Esophagus muscularis mucosa (tissue), 4 donors: ENCODE measurements around the gene TSTD2. TPM values are rescaled to one million over a fixed set of nuclear protein-coding genes. Genes with fewer than 3 reads are reported as not detected.

ENCODE experiments used
- DNase-seq: peaks from one replicate; pipeline ENCODE4 v3.0.0-alpha.2; 2017; ENCODE audit errors: extremely low spot score
- H3K27ac ChIP-seq, 4 donors: fragments of 200-600 bp; sonication (generic); replicated peaks in 1 of 4; 1 replicate in 3 of 4; 2 replicates in 1 of 4; pipeline ENCODE4 v1.5.1; 2016 to 2019; ENCODE audit warnings: mild to moderate bottlenecking in 1 of 4
- H3K27me3 ChIP-seq, 4 donors: fragments of 200-600 bp; sonication (generic); one replicate each; pipeline versions ENCODE4 v1.5.1 to v1.6.0; 2016 to 2019
- H3K36me3 ChIP-seq, 4 donors: fragments of 200-600 bp; sonication (generic); one replicate each; pipeline ENCODE4 v1.5.1; 2016 to 2019
- H3K4me1 ChIP-seq, 4 donors: fragments of 200-600 bp; sonication (generic); one replicate each; pipeline ENCODE4 v1.5.1; 2016 to 2019
- H3K4me3 ChIP-seq, 4 donors: fragments of 200-600 bp; sonication (generic); 1 replicate in 2 of 4; 2 replicates in 2 of 4; pipeline ENCODE4 v1.5.1; 2016 to 2019; ENCODE audit warnings: mild to moderate bottlenecking in 4 of 4, moderate library complexity in 1 of 4
- H3K9me3 ChIP-seq, 4 donors: fragments of 200-600 bp; sonication (generic); 1 replicate in 3 of 4; 2 replicates in 1 of 4; pipeline ENCODE4 v1.5.1; 2016 to 2019
- EP300 ChIP-seq: sonication (generic); formaldehyde crosslinking; IDR thresholded peaks from one replicate; pipeline ENCODE4 v1.6.1; 2017; ENCODE audit warnings: antibody characterized with exemption
- POLR2A ChIP-seq: fragments of 450-650 bp; IDR thresholded peaks from one replicate; pipeline ENCODE4 v1.6.1; 2017; ENCODE audit warnings: antibody characterized with exemption, moderate library complexity, mild to moderate bottlenecking, low read depth
- POLR2AphosphoS5 ChIP-seq, 2 donors: sonication (generic); formaldehyde crosslinking; IDR thresholded peaks; one replicate each; pipeline ENCODE4 v1.6.1; 2017; ENCODE audit warnings: antibody characterized with exemption in 2 of 2
- WGBS: methylation state at CpG from one replicate; pipeline ENCODE4 v1.1.5; 2018; 5-methylcytosine and 5-hydroxymethylcytosine counted together
- intact Hi-C: fragments of 100-400 bp; cut with DNase I; formaldehyde crosslinking; loops from one replicate; pipeline ENCODE4 v1.15.1; 2023
- total RNA-seq, 4 donors: library from RNA; depleted of rRNA; stranded (reverse); fragments of >200 nt; gene quantifications; one replicate each; pipeline versions ENCODE4 v1.1.0 to v1.2.1, GENCODE V29; 2016
- TF ChIP-seq, protein P1 (sequence below), 3 experiments: fragments of 200-600 bp in 2 of 3; fragments of 450-650 bp in 1 of 3; sonication (generic) in 2 of 3; IDR thresholded peaks; one replicate each; pipeline ENCODE4 v1.5.1; 2017 to 2019; ENCODE audit warnings: antibody characterized with exemption in 3 of 3, mild to moderate bottlenecking in 2 of 3, moderate library complexity in 1 of 3

The TSTD2 gene
- total RNA-seq, 4 donors from 2014 or later, result 22.9 to 25.3 (median 23.5) TPM

DNA sequence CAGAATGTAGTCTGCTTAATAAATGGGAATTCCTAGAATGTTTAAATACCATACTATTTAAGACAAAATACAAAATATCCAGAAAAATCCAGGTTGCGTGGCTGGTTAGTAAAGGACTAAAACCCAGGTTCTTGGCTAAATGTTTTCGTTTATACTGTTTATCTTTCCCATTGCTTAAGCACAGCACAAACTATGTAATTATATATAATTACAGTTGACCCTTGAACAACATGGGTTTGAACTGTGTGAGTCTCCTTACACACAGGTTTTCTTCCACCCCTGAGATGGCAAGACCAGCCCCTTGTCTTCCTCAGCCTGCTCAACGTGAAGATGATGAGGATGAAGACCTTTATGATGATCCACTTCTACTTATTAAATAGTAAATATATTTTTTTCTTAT is 39.2 kb upstream of the TSTD2 start:
- Histone ChIP-seq H3K36me3 (peaks cover 51 to 99% (median 88%) of the 10 kb centered on the region in 4 donors), H3K27me3 (no peaks in the 10 kb centered on the region), H3K4me3 (no peak overlapping the region), H3K9me3 (no peaks in the 10 kb centered on the region), H3K4me1 (no peaks in the 10 kb centered on the region), H3K27ac (no peak overlapping the region)
- no peak for TF ChIP-seq POLR2AphosphoS5 (IDR thresholded peaks at IDR 0.05)
- TF ChIP-seq EP300, result no peak
- intact Hi-C loops, result no loop called here
- no peak for DNase-seq
- 87% methylated on average over 3 of the region's 3 CpGs for WGBS

DNA sequence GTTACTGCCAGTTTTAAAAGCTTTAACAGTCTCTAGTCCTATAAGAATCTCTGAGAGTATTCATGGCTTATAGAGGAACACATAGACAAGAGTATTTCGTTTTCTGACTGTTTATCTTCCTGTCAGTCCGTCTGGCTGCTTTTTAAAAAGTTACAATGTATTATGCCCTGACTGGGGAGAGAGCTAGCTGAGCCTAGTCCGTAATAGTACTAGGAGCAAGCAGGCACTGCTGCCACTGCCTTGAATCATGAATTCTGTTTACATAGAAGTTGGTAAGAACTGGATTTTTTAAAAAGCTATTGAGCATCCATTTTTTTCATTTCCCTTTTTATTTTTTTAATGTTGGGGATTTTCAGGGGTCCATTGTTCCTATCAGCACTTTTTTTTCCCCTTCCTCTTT is 37.4 kb upstream of the TSTD2 start:
- H3K27ac ChIP-seq, result no peak overlapping the region
- 40% methylated on average over 3 of the region's 3 CpGs for WGBS
- DNase-seq, result no peak
- no peaks in the 10 kb centered on the region for H3K27me3 ChIP-seq
- no peak overlapping the region for H3K4me3 ChIP-seq
- no peaks in the 10 kb centered on the region for H3K9me3 ChIP-seq
- peaks cover 56 to 100% (median 97%) of the 10 kb centered on the region in 4 donors for H3K36me3 ChIP-seq
- H3K4me1 ChIP-seq, result no peaks in the 10 kb centered on the region
- TF ChIP-seq POLR2A (no peak), EP300 (no peak), POLR2AphosphoS5 (IDR thresholded peaks at IDR 0.05) (no peak)
- intact Hi-C loops, result no loop called here

DNA sequence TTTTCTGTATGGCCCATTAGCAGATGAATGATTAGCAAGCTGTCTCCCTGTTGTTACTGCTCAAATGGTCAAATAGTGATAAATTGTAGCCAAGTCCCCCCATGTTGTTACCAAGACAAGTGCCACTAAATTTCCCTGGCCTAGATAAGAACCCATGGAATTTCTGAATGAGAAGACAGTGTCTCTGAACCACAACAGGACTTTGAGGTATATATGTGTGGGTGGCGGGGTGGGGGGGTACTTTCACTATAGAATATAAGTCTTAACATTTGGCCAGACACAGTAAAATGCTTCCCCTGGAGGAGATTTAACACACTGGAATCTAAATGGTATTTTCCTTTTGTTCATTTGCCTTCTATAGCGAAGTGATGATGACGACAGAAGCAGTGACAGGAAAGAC is 35.3 kb upstream of the TSTD2 start:
- intact Hi-C loops, result no loop called here
- TF ChIP-seq EP300 (no peak), POLR2A (no peak), POLR2AphosphoS5 (IDR thresholded peaks at IDR 0.05) (no peak)
- TF ChIP-seq, protein P1, sequence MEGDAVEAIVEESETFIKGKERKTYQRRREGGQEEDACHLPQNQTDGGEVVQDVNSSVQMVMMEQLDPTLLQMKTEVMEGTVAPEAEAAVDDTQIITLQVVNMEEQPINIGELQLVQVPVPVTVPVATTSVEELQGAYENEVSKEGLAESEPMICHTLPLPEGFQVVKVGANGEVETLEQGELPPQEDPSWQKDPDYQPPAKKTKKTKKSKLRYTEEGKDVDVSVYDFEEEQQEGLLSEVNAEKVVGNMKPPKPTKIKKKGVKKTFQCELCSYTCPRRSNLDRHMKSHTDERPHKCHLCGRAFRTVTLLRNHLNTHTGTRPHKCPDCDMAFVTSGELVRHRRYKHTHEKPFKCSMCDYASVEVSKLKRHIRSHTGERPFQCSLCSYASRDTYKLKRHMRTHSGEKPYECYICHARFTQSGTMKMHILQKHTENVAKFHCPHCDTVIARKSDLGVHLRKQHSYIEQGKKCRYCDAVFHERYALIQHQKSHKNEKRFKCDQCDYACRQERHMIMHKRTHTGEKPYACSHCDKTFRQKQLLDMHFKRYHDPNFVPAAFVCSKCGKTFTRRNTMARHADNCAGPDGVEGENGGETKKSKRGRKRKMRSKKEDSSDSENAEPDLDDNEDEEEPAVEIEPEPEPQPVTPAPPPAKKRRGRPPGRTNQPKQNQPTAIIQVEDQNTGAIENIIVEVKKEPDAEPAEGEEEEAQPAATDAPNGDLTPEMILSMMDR (IDR thresholded peaks at IDR 0.05), result no peak
- H3K4me1 ChIP-seq, result no peaks in the 10 kb centered on the region
- peaks cover 66 to 100% (median 98%) of the 10 kb centered on the region in 4 donors for H3K36me3 ChIP-seq
- H3K27me3 ChIP-seq, result no peaks in the 10 kb centered on the region
- no peak overlapping the region for H3K4me3 ChIP-seq
- 67% methylated on average over 3 of the region's 3 CpGs for WGBS
- no peaks in the 10 kb centered on the region for H3K9me3 ChIP-seq
- DNase-seq, result no peak
- no peak overlapping the region for H3K27ac ChIP-seq

DNA sequence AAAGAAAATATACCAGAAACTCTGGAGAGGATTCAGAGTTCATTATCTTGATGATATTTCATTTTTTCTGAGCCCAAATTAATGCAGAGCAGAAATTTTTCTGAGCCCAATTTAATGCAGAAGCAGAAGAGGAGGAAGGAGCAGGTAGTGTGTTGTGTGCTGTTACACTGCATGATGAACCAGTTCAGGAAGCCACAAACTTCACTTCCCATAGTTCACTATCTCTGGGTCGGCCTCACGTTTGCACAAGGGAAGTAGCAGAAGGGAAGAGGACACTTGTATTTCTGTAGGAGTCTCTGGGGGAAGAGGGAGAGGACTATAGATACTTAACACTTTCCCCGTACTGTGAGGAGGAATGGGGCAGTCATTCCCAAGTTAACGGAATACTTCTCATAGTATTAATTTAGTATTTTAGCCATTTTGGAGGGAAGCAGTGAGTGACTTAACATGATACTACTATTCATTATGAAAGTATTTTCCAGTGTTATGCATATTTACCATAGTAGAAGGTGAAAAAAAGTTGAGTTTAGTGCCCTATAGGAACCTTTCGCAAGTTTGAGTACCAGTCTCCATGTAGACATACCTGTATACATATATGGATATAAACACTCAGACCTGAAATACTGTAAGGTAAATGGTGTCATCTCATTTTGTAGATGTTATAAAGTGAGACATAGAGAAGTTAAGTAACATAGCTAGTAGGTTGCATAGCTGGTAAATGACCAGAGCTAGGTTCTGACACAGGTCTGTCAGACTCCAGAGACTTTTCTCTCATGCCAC is 33.9 kb upstream of the TSTD2 start:
- TF ChIP-seq POLR2A, result no peak
- 78% methylated on average over 5 of the region's 5 CpGs for WGBS
- intact Hi-C loops, result no loop called here
- Histone ChIP-seq H3K27ac (no peak overlapping the region), H3K36me3 (peaks cover 57 to 100% (median 95%) of the 10 kb centered on the region in 4 donors), H3K9me3 (no peaks in the 10 kb centered on the region), H3K27me3 (no peaks in the 10 kb centered on the region), H3K4me3 (no peak overlapping the region), H3K4me1 (no peaks in the 10 kb centered on the region)
- no peak for DNase-seq

DNA sequence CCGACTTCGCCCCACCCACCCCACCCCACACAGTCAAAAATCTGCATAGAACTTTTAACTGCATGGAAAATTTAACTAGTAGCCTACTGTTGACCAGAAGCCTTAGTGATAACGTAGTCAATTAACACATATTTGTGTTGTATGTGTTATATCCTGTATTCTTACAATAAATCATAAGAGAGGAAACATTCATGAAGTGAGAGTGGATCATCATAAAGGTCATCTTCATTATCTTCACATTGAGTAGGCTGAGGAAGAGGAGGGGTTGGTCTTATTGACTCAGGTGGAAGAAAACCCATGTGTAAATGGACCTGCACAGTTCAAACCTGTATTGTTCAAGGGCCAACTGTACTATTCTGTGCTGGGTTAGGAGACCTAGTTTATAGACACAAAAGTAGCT is 32.6 kb upstream of the TSTD2 start:
- Histone ChIP-seq H3K27me3 (no peaks in the 10 kb centered on the region), H3K36me3 (peaks cover 54 to 100% (median 90%) of the 10 kb centered on the region in 4 donors), H3K27ac (no peak overlapping the region), H3K4me1 (no peaks in the 10 kb centered on the region), H3K9me3 (no peaks in the 10 kb centered on the region), H3K4me3 (no peak overlapping the region)
- TF ChIP-seq EP300 (no peak), POLR2AphosphoS5 (IDR thresholded peaks at IDR 0.05) (no peak), POLR2A (no peak)
- TF ChIP-seq, protein P1 (IDR thresholded peaks at IDR 0.05), result no peak
- DNase-seq, result no peak
- intact Hi-C loops, result no loop called here
- 94% methylated on average over 3 of the region's 3 CpGs for WGBS

DNA sequence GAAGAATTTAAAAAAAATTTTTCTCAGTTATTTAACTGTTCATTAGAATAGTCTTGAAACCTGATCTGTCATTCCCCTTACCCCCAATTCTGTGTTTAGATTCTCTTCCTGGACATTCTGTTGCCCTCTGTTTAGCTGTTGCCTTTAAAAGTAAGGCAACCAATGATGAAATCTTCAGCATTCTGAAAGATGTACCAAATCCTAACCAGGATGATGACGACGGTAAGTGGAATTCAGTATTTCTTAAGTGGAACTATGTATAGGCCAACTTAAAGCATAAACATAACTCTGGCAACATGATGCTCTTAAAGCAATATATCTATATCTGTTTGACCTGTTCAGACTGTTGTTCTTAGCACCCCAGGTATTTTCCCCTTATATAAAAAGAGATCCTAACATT is 27.7 kb upstream of the TSTD2 start:
- no peaks in the 10 kb centered on the region for H3K4me1 ChIP-seq
- TF ChIP-seq EP300 (no peak), POLR2AphosphoS5 (IDR thresholded peaks at IDR 0.05) (no peak), POLR2A (no peak)
- TF ChIP-seq, protein P1 (IDR thresholded peaks at IDR 0.05), result no peak
- no peak overlapping the region for H3K4me3 ChIP-seq
- 100% methylated on average over 2 of the region's 2 CpGs for WGBS
- peaks cover 51 to 99% (median 86%) of the 10 kb centered on the region in 4 donors for H3K36me3 ChIP-seq
- intact Hi-C loops, result no loop called here
- H3K27ac ChIP-seq, result no peak overlapping the region
- DNase-seq, result no peak
- H3K9me3 ChIP-seq, result no peaks in the 10 kb centered on the region
- no peaks in the 10 kb centered on the region for H3K27me3 ChIP-seq
